Effector CD8-positive, alpha-beta T cell (primary cell): Measurements from ENCODE around the gene PRKAG2.
"Not testable (repeated sequence)": the region's sequence is repeated elsewhere in the genome, so short reads cannot be mapped to it uniquely, and the experiment has no call there.

Source experiments
- DNase-seq: peaks from one replicate; lab custom pipeline; 2025; lab: John Stamatoyannopoulos, UW

The PRKAG2 gene

GRCh38 chr7:151590850-151591771 is 285.8 kb downstream of the PRKAG2 start:
- DNase-seq = no peak

DNA sequence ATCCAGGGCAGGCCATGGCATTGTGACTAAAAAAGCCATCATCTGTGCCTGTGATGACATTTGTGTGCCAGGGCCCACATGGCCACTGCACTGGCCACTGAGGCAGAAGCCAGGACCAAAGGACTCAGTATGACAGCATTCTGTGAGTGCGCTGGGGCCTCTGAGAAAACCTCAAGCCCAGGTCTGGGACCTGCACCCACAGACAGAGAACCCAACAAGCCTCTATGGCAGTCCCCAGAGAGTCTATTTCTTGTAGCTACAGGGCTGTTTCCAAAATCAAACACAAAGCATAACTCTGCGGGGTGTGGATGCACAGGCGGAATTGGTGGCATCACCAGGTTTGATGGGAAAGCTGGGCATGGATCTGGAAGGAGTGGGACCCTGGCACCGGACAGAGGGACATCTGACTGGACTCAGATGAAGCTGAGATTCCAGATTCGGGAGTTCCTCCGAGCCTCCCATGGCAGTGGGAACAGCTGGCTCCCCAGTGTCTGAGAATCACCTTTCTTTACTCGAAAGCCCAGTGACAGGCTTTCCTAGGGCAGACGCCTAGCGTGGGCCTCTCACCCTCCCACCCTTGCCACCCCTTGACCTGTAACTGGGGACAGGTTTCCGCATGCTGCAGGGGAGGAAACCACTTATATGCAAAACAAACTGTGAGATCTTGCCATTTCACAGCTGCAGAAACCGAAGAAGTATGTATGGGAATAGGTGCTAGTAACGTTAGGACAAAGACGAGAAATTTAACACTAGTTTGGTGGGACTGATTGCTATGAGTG is 286.7 kb downstream of the PRKAG2 start:
- no peak for DNase-seq

- DNase-seq = no peak
Measured at GRCh38 chr7:151588982-151589381, 287.9 kb downstream of the PRKAG2 start.

DNA sequence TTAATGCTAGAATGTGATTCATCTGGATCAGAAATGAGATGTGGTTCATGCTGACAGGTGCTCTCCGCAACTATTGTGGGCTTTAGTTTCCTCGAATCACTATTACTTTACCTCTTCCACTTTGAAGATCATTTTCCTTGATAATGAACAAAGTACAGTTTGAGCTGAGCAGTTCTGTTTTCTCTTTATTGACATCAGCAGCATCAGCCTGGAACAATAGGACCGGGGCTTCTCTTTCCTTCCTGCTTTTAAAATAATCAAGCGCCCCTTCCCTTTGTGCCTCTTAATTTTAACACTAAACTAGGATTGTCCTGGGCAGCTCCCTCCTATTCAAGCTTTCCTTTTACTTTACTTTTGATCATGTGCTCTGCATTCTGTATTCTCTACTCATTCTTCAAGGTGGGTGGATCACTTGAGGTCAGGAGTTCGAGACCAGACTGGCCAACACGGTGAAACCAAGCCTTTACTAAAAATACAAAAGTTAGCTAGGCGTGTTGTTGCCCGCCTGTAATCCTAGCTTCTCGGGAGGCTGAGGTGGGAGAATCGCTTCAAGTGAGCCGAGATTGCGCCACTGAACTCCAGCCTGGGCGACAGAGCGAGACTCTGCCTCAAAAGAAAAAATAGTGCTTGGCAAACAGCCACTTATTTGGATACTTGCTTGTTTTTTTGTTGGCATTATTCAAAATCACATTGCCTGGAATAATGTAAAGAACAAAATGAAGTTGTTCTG is 290.2 kb downstream of the PRKAG2 start:
- DNase-seq = no peak

- no peak for DNase-seq
Measured at GRCh38 chr7:151585744-151586393, 291.0 kb downstream of the PRKAG2 start.

GRCh38 chr7:151581741-151582140 is 295.2 kb downstream of the PRKAG2 start:
- no peak for DNase-seq

DNA sequence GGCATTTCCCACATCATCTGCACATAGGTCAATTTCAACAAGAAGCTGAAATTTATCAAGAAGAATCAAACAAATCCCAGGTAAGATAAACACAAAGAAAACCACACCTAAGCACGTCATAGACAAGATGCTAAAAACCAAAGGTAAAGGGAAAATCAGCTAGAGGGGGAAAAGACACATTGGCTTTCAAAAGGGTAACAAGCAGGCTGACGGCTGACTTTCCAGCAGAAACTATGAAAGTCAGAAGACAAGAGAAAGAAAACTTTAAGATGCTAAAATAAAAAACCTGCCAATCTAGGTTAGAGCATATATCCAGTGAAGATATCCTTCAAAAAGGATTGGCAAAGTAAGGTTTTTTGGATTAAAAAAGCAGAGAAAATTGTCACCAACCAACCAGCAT is 297.3 kb downstream of the PRKAG2 start:
- DNase-seq = no peak

DNA sequence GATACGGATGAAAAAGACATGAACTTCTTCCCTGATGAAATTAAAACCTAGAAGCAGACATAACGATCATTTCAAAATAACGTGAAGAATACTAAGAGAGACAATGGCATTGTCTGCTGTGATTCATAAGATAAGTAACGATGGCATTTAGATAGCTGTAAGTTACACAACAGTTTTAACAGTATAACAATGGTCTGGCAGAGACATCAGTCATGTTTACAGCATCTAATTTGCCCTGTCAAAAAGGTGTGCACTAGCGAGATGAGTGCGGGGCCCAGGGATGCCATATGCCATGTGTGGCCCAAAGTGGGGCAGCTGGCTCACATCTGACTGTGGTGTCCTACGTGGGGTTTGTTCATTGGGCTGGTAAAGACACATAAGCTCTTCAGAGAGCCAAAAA is 301.5 kb downstream of the PRKAG2 start:
- DNase-seq = no peak

DNA sequence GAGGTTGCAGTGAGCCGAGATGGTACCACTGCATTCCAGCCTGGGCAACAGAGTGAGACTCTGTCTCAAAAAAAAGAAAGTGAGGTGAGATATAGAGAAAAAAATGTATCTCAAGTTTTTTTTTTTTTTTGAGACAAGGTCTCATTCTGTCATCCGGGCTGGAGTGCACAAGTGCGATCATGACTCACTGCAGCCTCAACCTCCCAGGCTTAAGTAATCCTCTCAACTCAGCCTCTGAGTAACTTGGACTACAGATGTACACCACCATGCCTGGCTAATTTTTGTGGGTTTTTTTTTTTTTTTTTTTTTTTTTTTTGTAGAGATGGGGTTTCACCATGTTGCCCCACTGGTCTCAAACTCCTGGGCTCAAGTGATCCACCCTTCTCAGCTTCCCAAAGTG is 303.9 kb downstream of the PRKAG2 start:
- not testable (repeated sequence) for DNase-seq

- DNase-seq = no peak
Measured at GRCh38 chr7:151572136-151572535, 304.8 kb downstream of the PRKAG2 start.

DNA sequence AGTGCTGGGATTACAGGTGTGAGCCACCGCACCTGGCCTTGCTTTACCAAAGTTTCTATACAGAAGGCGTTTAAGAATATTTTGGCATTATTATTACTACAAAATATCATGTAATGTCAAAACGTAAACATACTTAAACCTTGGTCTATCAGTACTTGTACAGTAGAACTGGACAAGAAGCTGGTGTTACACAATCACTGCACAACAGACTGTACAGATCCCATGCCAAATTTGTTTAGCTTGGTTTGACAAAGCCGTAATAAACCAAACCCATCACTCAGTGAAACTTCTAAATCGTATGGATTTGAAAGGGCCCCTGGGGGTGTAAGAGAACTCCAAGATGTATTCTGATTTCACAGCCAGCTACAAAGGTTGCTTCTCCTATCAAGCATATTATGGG is 305.4 kb downstream of the PRKAG2 start:
- DNase-seq = no peak

- no peak for DNase-seq
Measured at GRCh38 chr7:151570366-151570915, 306.5 kb downstream of the PRKAG2 start.

DNA sequence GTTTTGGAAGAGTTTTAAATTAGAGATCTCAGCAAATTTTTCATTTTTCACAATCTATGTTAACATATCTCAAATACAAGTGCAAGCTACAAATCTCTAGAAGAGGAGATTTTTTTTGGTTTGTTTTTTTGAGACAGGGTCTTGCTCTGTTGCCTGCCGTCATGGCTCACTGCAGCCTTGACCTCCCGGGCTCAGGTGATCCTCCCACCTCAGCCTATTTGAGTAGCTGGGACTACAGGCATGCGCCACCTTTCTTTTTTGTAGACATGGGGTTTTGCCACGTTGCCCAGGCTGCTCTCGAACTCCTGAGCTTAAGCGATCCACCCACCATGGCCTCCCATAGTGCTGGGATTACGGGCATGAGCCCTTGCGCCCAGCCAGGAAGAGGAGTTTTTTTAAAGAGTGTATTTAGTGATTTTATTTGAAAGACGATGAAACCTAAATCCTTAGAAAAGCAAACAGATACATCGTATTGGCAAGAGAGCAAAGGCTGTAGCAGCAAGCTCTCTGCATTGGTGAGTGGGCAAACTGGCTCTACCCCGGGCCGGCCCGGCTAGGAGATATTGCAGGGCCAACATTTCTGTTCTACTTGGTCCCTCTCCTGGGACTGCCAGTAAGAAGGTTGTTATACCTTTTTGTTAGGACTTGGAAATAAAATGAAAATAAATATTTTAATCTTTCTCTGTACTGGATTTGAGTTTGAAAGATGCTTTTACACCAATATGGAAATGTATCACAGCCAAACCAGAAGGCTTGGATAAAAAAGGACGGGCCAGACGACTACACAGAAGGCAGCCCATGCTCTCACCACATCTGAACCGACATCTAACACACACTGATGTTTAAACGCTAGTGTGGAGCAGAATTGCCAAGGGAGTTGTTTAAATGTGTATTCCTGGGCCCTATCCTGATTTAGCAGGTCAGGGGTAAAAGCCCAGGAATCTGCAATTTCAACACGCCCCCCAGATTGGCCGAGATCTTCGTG is 307.7 kb downstream of the PRKAG2 start:
- DNase-seq = no peak

- no peak for DNase-seq
Measured at GRCh38 chr7:151566897-151567320, 310.0 kb downstream of the PRKAG2 start.

GRCh38 chr7:151565541-151565940 is 311.4 kb downstream of the PRKAG2 start:
- DNase-seq = no peak

DNA sequence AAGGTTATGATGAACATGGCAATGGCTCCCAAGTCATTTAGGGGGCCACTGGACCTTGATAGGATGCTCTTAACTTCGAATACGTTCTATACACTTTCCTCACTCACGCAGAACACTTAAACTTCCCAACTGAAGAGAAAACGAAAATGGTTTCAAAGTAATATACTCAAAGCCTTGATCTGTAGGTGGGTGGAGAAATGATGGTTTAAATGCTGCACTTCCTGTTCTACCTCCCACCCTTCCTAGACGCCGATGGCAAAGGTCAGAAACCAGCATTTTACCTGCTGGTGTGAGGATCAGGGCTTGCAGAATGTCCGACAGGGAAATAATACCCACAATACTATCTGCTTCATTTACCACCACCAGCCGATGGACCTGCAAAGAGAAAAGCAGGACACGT is 316.7 kb downstream of the PRKAG2 start:
- no peak for DNase-seq

- DNase-seq = no peak
Measured at GRCh38 chr7:151559557-151560183, 317.2 kb downstream of the PRKAG2 start.

DNA sequence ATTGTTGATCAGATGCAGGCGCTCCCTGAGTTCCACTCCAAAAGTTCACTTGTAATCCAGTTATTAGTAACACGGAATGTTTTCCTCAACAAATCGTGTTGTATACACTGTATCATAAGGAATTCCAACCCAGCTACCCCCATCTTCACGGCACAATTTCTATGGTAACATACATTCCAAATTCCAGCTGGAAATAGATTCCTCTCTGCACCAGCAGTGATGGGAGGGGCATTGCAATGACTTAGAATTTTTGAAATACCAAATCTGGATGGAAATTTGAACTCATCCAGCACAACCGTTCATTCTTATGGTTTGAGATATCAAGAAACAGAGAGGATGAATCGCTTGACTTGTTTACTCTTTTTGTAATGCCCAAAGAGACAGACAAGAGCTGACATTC is 318.3 kb downstream of the PRKAG2 start:
- DNase-seq = no peak

- DNase-seq = no peak
Measured at GRCh38 chr7:151556592-151556991, 320.3 kb downstream of the PRKAG2 start.

DNA sequence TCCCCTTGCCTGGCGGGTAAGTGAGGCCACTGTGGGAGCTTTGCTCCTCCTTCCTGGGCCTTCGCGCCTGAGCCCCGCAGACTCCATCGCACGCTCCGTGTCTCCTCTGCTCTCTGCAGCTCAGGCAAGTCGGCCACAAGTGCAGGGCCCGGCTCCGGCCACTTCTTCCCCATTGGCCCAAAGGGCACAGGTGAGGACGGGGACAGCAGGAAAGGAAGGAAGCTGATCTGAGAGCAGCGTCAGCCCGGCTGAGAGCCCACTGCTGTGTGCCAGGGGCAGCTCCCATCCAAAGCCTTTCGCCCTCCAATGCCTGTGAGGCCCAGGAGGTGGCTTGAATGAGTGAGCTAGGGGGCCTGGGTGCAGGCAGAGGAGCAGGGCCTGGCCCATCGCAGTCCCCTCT is 323.6 kb downstream of the PRKAG2 start:
- DNase-seq = no peak
